ENCODE measurements around the gene ERBB4. TPM values are rescaled to one million over a fixed set of nuclear protein-coding genes. Genes with fewer than 3 reads are reported as not detected.
A peak's percentile ranks its signal among the peaks of the same experiment; 100 is the strongest.
"Not testable (repeated sequence)": the region's sequence is repeated elsewhere in the genome, so short reads cannot be mapped to it uniquely, and the experiment has no call there.

ERBB4 gene
- total RNA-seq, 1 donor from 2014 or later: 1.2 TPM

- Histone ChIP-seq H3K79me2 (ENCODE audit: insufficient read depth, low read length) (no peaks in the 10 kb centered on the region), H3K4me2 (ENCODE audit: low read length) (no peak overlapping the region), H3K27ac (ENCODE audit: low read depth, low read length) (no peak overlapping the region), H3K9me3 (ENCODE audit: insufficient read depth, low read depth, low read length) (no peaks in the 10 kb centered on the region), H3K4me1 (ENCODE audit: insufficient read depth, low read length) (no peaks in the 10 kb centered on the region), H4K20me1 (ENCODE audit: insufficient read depth, low read length) (no peaks in the 10 kb centered on the region), H3K27me3 (ENCODE audit: insufficient read depth, low read length) (no peaks in the 10 kb centered on the region), H3K9ac (ENCODE audit: low read length) (no peak overlapping the region), H3K4me3 (ENCODE audit: insufficient read depth, low read depth, low read length) (no peak overlapping the region), H2AFZ (ENCODE audit: low read depth, low read length) (no peak overlapping the region), H3K36me3 (ENCODE audit: insufficient read depth, low read length) (no peaks in the 10 kb centered on the region)
- DNase-seq (ENCODE audit: low read depth) (no peak), FAIRE-seq (no peak)
- Mint-ChIP-seq H3K36me3 (ENCODE audit: low read depth, unreplicated experiment) (no peaks in the 10 kb centered on the region), H3K27ac (ENCODE audit: unreplicated experiment) (peak overlapping the region; percentile 27), H3K9me3 (ENCODE audit: unreplicated experiment) (peaks cover 3% of the 10 kb centered on the region), H3K27me3 (ENCODE audit: low read depth, unreplicated experiment) (no peaks in the 10 kb centered on the region), H3K4me3 (ENCODE audit: unreplicated experiment) (no peak overlapping the region), H3K4me1 (ENCODE audit: low read depth, unreplicated experiment) (peaks cover 29% of the 10 kb centered on the region)
- TF ChIP-seq CTCF (IDR thresholded peaks at IDR 0.05; ENCODE audit: insufficient read depth, low read depth, low read length): no peak
- no peak for TF ChIP-seq EZH2 (IDR thresholded peaks at IDR 0.05; ENCODE audit: insufficient read depth, low read length)
Observed at GRCh38 chr2:212015588-212015987, 523.0 kb downstream of the ERBB4 start.

GRCh38 chr2:212013626-212014025 is 525.0 kb downstream of the ERBB4 start:
- FAIRE-seq: no peak
- Histone ChIP-seq H3K9me3 (ENCODE audit: insufficient read depth, low read depth, low read length) (no peaks in the 10 kb centered on the region), H3K9ac (ENCODE audit: low read length) (no peak overlapping the region), H3K4me1 (ENCODE audit: insufficient read depth, low read length) (no peaks in the 10 kb centered on the region), H3K4me2 (ENCODE audit: low read length) (no peak overlapping the region), H3K79me2 (ENCODE audit: insufficient read depth, low read length) (no peaks in the 10 kb centered on the region), H3K27me3 (ENCODE audit: insufficient read depth, low read length) (no peaks in the 10 kb centered on the region), H3K27ac (ENCODE audit: low read depth, low read length) (no peak overlapping the region), H3K4me3 (ENCODE audit: insufficient read depth, low read depth, low read length) (no peak overlapping the region), H3K36me3 (ENCODE audit: insufficient read depth, low read length) (no peaks in the 10 kb centered on the region), H4K20me1 (ENCODE audit: insufficient read depth, low read length) (no peaks in the 10 kb centered on the region), H2AFZ (ENCODE audit: low read depth, low read length) (no peak overlapping the region)
- H3K27ac Mint-ChIP-seq (ENCODE audit: unreplicated experiment): peak overlapping the region; percentile 97
- no peak overlapping the region for H3K4me3 Mint-ChIP-seq (ENCODE audit: unreplicated experiment)
- TF ChIP-seq CTCF (IDR thresholded peaks at IDR 0.05; ENCODE audit: insufficient read depth, low read depth, low read length): no peak
- TF ChIP-seq EZH2 (IDR thresholded peaks at IDR 0.05; ENCODE audit: insufficient read depth, low read length): no peak
- H3K9me3 Mint-ChIP-seq (ENCODE audit: unreplicated experiment): peaks cover 7% of the 10 kb centered on the region
- H3K36me3 Mint-ChIP-seq (ENCODE audit: low read depth, unreplicated experiment): no peaks in the 10 kb centered on the region
- H3K27me3 Mint-ChIP-seq (ENCODE audit: low read depth, unreplicated experiment): no peaks in the 10 kb centered on the region
- no peak for DNase-seq (ENCODE audit: low read depth)
- H3K4me1 Mint-ChIP-seq (ENCODE audit: low read depth, unreplicated experiment): peaks cover 29% of the 10 kb centered on the region

- H4K20me1 ChIP-seq (ENCODE audit: insufficient read depth, low read length); H3K27ac Mint-ChIP-seq (ENCODE audit: unreplicated experiment); H3K4me3 ChIP-seq (ENCODE audit: insufficient read depth, low read depth, low read length); H3K27me3 ChIP-seq (ENCODE audit: insufficient read depth, low read length); H3K9me3 ChIP-seq (ENCODE audit: insufficient read depth, low read depth, low read length); H3K4me3 Mint-ChIP-seq (ENCODE audit: unreplicated experiment); H2AFZ ChIP-seq (ENCODE audit: low read depth, low read length); H3K9me3 Mint-ChIP-seq (ENCODE audit: unreplicated experiment); FAIRE-seq; H3K79me2 ChIP-seq (ENCODE audit: insufficient read depth, low read length); H3K4me2 ChIP-seq (ENCODE audit: low read length); H3K36me3 ChIP-seq (ENCODE audit: insufficient read depth, low read length); H3K4me1 ChIP-seq (ENCODE audit: insufficient read depth, low read length); H3K27me3 Mint-ChIP-seq (ENCODE audit: low read depth, unreplicated experiment); H3K9ac ChIP-seq (ENCODE audit: low read length); H3K27ac ChIP-seq (ENCODE audit: low read depth, low read length); DNase-seq (ENCODE audit: low read depth); H3K36me3 Mint-ChIP-seq (ENCODE audit: low read depth, unreplicated experiment): not testable (repeated sequence)
- H3K4me1 Mint-ChIP-seq (ENCODE audit: low read depth, unreplicated experiment): peaks cover 15% of the 10 kb centered on the region
Observed at GRCh38 chr2:212010305-212010704, 528.3 kb downstream of the ERBB4 start.

Measured in astrocyte (in vitro differentiated cells and primary cell).